ENCODE measurements around the gene FAM204A. TPM values are rescaled to one million over a fixed set of nuclear protein-coding genes. Genes with fewer than 3 reads are reported as not detected.
A peak's percentile ranks its signal among the peaks of the same experiment; 100 is the strongest.

Gene FAM204A
- total RNA-seq, 1 donor from 2014 or later: 31.7 TPM

- no peak for DNase-seq (ENCODE audit: low read depth in 2 of 2)
These were observed 9.9 kb downstream of the FAM204A start for GRCh38 chr10:118332236-118332635.

GRCh38 chr10:118330295-118331076 is 11.6 kb downstream of the FAM204A start:
- DNase-seq (ENCODE audit: low read depth in 2 of 2): no peak

DNA sequence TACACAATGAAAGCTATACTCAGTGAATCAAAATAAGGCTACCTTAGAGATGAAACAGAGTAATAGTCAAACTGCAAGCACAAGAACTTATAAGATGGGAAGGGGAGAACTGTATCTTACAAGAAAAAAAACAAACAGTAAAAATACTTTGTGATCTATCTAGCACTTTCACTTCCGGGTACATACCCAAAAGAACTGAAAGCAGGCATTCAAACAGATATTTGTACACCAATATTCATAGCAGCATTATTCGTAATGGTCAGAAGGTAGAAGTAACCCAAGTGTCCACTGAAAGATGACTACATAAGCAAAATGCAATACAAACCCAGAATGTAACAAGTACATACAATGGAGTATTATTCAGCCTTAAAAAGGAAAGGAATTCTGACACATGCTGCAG is 18.0 kb downstream of the FAM204A start:
- DNase-seq (ENCODE audit: low read depth in 2 of 2): no peak

GRCh38 chr10:118321724-118322575 is 20.2 kb downstream of the FAM204A start:
- peak in 1 of 2 donors; percentile 16 for DNase-seq (ENCODE audit: low read depth in 2 of 2)

- DNase-seq (ENCODE audit: low read depth in 2 of 2): no peak
These were observed 26.5 kb downstream of the FAM204A start for GRCh38 chr10:118315629-118316028.

DNA sequence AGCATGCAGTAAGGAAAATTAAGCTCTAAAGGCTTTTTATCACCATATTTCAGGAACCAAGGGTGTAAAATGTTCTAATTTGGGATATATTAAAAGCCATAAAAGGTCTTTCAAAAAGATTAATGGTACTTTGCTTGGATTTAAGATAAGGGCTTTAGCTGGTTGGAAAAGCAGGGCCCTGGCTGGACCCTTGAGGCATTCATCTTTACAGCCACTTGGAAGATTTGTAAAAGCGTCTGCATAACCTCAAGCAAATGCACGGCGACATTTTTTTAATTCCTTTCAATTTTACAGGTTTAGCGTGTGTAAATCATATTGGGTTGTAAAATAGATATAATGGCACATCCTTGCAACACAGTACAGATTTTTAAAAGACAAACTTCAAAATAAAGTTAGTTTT is 27.2 kb downstream of the FAM204A start:
- DNase-seq (ENCODE audit: low read depth in 2 of 2): no peak

DNA sequence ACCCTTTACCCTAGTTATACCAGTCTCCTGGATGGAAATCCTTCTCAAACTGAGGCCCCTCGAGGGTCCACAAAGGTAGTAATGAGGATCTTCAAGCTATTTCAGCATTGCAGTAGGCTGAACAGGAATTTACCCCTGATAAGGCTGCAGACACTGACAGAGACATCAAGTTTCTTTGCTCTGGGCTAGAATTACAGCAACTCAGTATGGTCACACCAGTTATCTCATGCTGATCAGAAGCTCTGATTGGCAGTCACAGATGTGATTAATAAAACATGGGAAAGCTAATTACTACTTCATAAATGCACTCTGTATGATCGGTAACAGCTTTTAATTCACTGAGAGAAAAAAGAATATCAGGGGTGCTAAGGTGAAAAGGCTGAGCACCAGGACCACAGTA is 30.6 kb downstream of the FAM204A start:
- DNase-seq (ENCODE audit: low read depth in 2 of 2): no peak

GRCh38 chr10:118310822-118311221 is 31.3 kb downstream of the FAM204A start:
- no peak for DNase-seq (ENCODE audit: low read depth in 2 of 2)

- DNase-seq (ENCODE audit: low read depth in 2 of 2): no peak
These were observed 32.2 kb downstream of the FAM204A start for GRCh38 chr10:118309911-118310310.

GRCh38 chr10:118308664-118309063 is 33.5 kb downstream of the FAM204A start:
- DNase-seq (ENCODE audit: low read depth in 2 of 2): peak in 1 of 2 donors; percentile 2

DNA sequence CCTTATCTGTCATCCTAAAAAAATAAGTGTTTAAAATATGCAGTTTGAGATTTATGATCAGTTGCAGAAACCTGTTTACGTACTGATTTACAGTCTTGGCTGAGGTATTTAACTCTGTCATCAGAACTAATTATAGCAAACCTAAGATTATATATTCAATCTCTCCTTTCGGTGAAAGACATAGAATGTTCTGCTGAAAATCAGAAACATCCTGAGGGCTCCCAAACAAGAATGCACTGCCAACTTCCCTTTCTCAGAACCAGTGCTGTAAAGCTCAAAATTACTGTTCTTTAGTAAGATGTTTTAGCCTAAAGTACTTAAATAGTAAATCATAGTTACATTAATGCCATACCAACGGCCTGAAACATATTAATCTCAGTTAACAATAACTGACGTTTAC is 34.3 kb downstream of the FAM204A start:
- no peak for DNase-seq (ENCODE audit: low read depth in 2 of 2)

DNA sequence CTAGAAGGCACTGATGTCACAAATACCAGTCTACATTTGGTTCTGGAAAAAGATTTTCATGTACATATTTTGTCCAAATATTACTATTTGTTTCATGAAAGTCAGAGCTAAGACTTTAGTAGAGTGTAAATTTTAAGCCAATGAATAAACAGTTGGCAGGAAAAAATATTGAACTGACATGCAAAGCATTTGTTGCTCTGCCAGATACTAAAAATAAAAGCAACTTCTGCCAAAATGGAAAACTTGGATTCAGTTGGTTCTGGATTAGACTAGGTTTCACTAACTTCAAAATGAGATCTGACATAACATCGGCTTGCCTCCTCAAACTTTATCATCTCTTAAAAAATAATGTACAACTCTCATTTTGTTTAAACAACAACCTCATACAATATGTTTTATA is 34.9 kb downstream of the FAM204A start:
- no peak for DNase-seq (ENCODE audit: low read depth in 2 of 2)

- no peak for DNase-seq (ENCODE audit: low read depth in 2 of 2)
These were observed 36.4 kb downstream of the FAM204A start for GRCh38 chr10:118305730-118306129.

GRCh38 chr10:118304521-118304920 is 37.6 kb downstream of the FAM204A start:
- DNase-seq (ENCODE audit: low read depth in 2 of 2): no peak

GRCh38 chr10:118301211-118301610 is 40.9 kb downstream of the FAM204A start:
- DNase-seq (ENCODE audit: low read depth in 2 of 2): no peak

- DNase-seq (ENCODE audit: low read depth in 2 of 2): no peak
These were observed 41.8 kb downstream of the FAM204A start for GRCh38 chr10:118300320-118300719.

- DNase-seq (ENCODE audit: low read depth in 2 of 2): no peak
These were observed 43.3 kb downstream of the FAM204A start for GRCh38 chr10:118298787-118299186.

- no peak for DNase-seq (ENCODE audit: low read depth in 2 of 2)
These were observed 51.0 kb downstream of the FAM204A start for GRCh38 chr10:118291122-118291521.

DNA sequence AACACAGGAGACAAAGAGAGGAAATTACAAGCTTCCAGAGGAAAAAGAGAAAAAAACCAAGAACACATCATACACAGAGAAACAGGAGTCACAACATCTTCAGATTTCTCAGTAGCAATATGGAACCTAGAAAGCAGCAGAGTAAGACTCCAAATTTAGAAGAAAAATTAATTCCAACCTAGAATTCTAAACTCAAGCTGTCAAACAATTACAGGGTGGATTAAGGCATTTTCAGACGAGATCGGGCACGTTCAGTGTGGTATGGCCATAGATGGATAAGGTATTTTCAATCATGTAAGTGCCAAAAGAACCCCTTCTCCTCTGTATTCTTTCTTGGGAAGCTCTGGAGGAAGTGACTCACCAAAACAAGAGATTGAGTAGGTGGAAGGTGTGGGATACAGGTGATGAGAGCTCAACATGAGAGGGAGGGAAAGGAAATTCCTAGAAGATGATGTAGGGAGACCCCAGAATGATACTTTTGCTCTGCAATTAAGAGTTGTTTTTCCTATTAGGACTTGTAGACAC is 51.6 kb downstream of the FAM204A start:
- no peak for DNase-seq (ENCODE audit: low read depth in 2 of 2)

DNA sequence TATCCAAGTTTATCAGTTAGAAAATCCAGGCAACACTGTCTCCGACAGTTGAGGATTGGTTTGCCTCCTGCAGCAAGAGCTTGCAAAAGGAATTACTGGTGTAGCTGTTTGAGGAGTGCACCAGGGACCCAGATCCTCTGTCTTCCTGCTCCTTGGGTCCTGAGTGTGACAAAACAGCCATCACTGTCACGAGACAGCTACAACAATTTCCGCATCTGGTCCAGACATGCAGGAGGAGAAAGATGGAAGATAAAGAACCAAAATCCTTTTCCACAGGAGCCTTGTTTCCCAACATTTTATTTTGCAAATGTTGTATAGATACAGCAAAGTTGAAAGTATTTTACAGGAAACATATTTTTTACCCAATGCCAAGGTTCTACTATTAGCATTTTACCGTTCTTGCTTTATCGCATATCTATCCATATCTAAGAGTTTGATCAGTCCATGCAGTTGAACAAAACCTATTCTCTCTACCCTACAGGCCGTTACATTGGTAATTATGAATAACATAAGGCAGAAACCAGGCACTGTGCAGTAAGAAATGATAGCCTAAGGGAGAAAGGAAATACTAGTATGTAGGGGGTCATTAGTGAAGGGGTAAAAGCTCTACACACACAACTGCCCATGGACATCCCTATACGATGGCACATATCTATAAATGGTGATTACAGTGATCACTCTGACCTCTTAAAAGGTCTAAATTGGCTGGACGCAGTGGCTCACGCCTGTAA is 54.9 kb downstream of the FAM204A start:
- DNase-seq (ENCODE audit: low read depth in 2 of 2): no peak

DNA sequence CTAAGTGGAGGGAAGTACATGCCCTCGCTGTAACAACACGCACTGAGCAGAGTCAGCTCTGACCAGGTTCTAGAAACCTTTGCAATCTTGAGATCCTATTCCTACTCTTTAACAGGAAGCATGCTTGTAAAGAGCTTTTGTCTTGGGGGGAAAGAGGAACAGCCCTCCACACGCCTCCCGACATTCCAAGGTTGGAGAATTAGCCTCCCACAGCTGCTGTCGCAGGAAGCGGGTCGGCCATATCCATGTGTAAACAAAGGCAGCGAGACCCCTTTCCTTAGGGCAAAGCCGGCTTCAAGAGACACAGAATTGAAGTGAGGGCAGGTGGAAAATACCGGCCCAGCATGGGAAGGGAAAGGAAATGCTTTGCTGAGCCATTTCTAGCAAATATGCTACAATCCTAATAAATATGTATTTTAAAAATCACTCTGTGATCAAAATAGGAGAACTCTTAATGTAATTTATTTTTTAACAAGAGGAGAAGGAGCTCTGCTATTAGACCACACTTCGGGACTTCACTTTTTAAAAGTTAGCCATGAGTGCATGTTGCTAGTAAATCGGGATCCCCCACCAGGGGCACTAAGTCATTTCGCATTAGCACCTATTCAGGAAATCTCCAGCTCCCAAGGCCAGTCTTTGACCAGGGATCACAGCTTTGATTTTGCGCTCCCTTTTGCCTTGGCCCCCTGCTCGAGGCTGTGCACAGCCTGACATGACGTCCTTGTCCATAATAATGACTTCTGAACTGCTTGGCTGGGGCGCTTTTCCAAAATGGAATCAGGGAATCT is 55.9 kb downstream of the FAM204A start:
- no peak for DNase-seq (ENCODE audit: low read depth in 2 of 2)
